ENCODE data around the gene CHCHD3. TPM values are rescaled to one million over a fixed set of nuclear protein-coding genes. Genes with fewer than 3 reads are reported as not detected.

Gene CHCHD3
- total and polyA plus RNA-seq, 4 donors: 25.5 to 37.8 (median 31.8) TPM

DNA sequence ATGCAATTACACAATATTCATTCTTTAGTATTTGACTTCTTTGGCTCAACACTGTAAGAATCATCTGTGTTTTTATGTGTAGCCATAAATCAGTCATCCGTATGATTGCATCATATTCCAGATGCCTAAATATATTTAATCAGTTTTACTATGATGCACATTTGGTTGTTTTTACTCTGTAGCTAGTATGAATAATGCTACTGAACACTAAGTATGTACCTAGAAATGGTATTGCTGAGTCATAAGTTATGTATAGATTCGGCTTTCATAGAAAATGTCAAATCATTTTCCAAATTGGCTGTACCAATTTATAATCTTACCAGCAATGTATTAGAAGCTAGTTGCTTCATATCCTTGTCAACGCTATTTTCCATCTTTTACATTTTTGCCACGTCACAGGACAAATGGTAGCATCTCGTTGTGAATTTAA is 308.3 kb downstream of the CHCHD3 start:
- no peak overlapping the region for H3K4me3 ChIP-seq (ENCODE audit: low read depth in 1 of 3, low read length in 3 of 3)
- TF ChIP-seq JUND (IDR thresholded peaks at IDR 0.05): no peak
- DNase-seq (ENCODE audit: low spot score): no peak
- H3K36me3 ChIP-seq (ENCODE audit: control insufficient read depth in 4 of 4, insufficient read depth in 3 of 4, low read depth in 1 of 4, low read length in 3 of 4): no peaks in the 10 kb centered on the region
- no peak overlapping the region for H3K9ac ChIP-seq (ENCODE audit: low read depth in 1 of 2, low read length in 2 of 2)
- H3K4me1 ChIP-seq (ENCODE audit: control insufficient read depth in 4 of 4, insufficient read depth in 4 of 4, low read length in 3 of 4): no peaks in the 10 kb centered on the region
- H3K27ac ChIP-seq (ENCODE audit: low read depth in 1 of 2, low read length in 2 of 2): no peak overlapping the region
- no peaks in the 10 kb centered on the region for H3K27me3 ChIP-seq (ENCODE audit: control insufficient read depth in 4 of 4, insufficient read depth in 4 of 4, low read length in 3 of 4)
- 83% methylated on average over 5 of the region's 5 CpGs for WGBS
- H3K9me3 ChIP-seq (ENCODE audit: control insufficient read depth in 4 of 4, low read length in 3 of 4): peaks cover 0 to 12% (median 11%) of the 10 kb centered on the region in 4 donors

DNA sequence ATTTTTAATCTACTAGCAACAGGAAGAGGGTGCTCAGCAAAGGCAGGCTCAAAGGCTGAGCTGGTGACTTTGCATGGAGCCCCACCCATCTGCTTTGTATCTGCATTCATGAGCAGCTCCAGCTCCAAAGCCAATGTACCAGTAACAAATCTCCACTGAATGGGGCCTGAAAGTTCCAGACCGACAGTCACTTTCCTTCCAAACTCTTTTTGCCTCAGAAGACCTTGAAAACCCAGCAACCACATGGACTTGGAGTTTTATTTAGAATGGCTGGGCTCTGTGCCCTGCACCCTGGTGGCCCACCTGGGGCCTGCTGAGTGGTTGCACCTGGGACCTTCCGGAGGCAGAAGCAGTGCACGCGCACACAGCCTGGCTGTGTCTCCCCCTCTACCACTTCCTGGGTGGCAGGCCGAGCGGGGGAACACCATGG is 310.6 kb downstream of the CHCHD3 start:
- H3K4me3 ChIP-seq (ENCODE audit: low read depth in 1 of 3, low read length in 3 of 3): no peak overlapping the region
- no peak for DNase-seq (ENCODE audit: low spot score)
- H3K9ac ChIP-seq (ENCODE audit: low read depth in 1 of 2, low read length in 2 of 2): no peak overlapping the region
- H3K36me3 ChIP-seq (ENCODE audit: control insufficient read depth in 4 of 4, insufficient read depth in 3 of 4, low read depth in 1 of 4, low read length in 3 of 4): no peaks in the 10 kb centered on the region
- WGBS: 81% methylated on average over 6 of the region's 6 CpGs
- H3K9me3 ChIP-seq (ENCODE audit: control insufficient read depth in 4 of 4, low read length in 3 of 4): peaks cover 0 to 12% (median 11%) of the 10 kb centered on the region in 4 donors
- no peaks in the 10 kb centered on the region for H3K4me1 ChIP-seq (ENCODE audit: control insufficient read depth in 4 of 4, insufficient read depth in 4 of 4, low read length in 3 of 4)
- TF ChIP-seq RXRA (IDR thresholded peaks at IDR 0.05): no peak
- no peak for TF ChIP-seq RAD21 (IDR thresholded peaks at IDR 0.05)
- TF ChIP-seq, protein P1, sequence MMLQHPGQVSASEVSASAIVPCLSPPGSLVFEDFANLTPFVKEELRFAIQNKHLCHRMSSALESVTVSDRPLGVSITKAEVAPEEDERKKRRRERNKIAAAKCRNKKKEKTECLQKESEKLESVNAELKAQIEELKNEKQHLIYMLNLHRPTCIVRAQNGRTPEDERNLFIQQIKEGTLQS (IDR thresholded peaks at IDR 0.05): no peak
- TF ChIP-seq, protein P2, sequence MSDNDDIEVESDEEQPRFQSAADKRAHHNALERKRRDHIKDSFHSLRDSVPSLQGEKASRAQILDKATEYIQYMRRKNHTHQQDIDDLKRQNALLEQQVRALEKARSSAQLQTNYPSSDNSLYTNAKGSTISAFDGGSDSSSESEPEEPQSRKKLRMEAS (IDR thresholded peaks at IDR 0.05): no peak
- TF ChIP-seq NR2F2 (IDR thresholded peaks at IDR 0.05): no peak
- no peak for TF ChIP-seq TAF1 (conservative IDR thresholded peaks at IDR 0.05)
- no peak for TF ChIP-seq HNF4G (IDR thresholded peaks at IDR 0.05)
- TF ChIP-seq FOXA2 (IDR thresholded peaks at IDR 0.05): no peak
- TF ChIP-seq YY1 (IDR thresholded peaks at IDR 0.05): no peak
- TF ChIP-seq SP1 (IDR thresholded peaks at IDR 0.05): no peak
- TF ChIP-seq, protein P3, sequence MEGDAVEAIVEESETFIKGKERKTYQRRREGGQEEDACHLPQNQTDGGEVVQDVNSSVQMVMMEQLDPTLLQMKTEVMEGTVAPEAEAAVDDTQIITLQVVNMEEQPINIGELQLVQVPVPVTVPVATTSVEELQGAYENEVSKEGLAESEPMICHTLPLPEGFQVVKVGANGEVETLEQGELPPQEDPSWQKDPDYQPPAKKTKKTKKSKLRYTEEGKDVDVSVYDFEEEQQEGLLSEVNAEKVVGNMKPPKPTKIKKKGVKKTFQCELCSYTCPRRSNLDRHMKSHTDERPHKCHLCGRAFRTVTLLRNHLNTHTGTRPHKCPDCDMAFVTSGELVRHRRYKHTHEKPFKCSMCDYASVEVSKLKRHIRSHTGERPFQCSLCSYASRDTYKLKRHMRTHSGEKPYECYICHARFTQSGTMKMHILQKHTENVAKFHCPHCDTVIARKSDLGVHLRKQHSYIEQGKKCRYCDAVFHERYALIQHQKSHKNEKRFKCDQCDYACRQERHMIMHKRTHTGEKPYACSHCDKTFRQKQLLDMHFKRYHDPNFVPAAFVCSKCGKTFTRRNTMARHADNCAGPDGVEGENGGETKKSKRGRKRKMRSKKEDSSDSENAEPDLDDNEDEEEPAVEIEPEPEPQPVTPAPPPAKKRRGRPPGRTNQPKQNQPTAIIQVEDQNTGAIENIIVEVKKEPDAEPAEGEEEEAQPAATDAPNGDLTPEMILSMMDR (IDR thresholded peaks at IDR 0.05; ENCODE audit: low read depth, low read length, missing input control): no peak
- TF ChIP-seq HNF4A (conservative IDR thresholded peaks at IDR 0.05): no peak
- no peak overlapping the region for H3K27ac ChIP-seq (ENCODE audit: low read depth in 1 of 2, low read length in 2 of 2)
- H3K27me3 ChIP-seq (ENCODE audit: control insufficient read depth in 4 of 4, insufficient read depth in 4 of 4, low read length in 3 of 4): no peaks in the 10 kb centered on the region

DNA sequence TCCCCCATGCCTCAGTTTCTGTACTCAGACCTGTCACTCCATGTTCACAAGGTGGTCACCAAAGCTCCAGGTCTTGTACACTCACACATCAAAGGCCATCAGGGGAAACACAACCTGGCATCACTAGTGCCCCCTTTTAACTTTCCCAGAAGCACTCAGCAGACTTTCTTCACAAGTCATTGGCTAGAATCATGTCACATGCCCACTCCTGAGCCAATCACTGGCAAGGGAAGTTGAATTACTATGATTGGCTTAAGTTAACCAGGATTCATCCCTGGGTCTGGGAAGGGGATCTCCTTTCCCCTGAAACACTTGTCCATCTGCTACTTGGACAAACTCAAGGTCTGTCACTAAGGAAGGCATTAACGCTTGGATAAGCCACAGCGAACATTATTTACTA is 311.8 kb downstream of the CHCHD3 start:
- Histone ChIP-seq H3K36me3 (ENCODE audit: control insufficient read depth in 4 of 4, insufficient read depth in 3 of 4, low read depth in 1 of 4, low read length in 3 of 4) (no peaks in the 10 kb centered on the region), H3K27ac (ENCODE audit: low read depth in 1 of 2, low read length in 2 of 2) (no peak overlapping the region), H3K27me3 (ENCODE audit: control insufficient read depth in 4 of 4, insufficient read depth in 4 of 4, low read length in 3 of 4) (no peaks in the 10 kb centered on the region), H3K4me3 (ENCODE audit: low read depth in 1 of 3, low read length in 3 of 3) (no peak overlapping the region), H3K4me1 (ENCODE audit: control insufficient read depth in 4 of 4, insufficient read depth in 4 of 4, low read length in 3 of 4) (no peaks in the 10 kb centered on the region), H3K9ac (ENCODE audit: low read depth in 1 of 2, low read length in 2 of 2) (no peak overlapping the region), H3K9me3 (ENCODE audit: control insufficient read depth in 4 of 4, low read length in 3 of 4) (peaks cover 0 to 12% (median 11%) of the 10 kb centered on the region in 4 donors)
- TF ChIP-seq, protein P2 (IDR thresholded peaks at IDR 0.05): no peak
- TF ChIP-seq RAD21 (IDR thresholded peaks at IDR 0.05) (no peak), FOXA1 (IDR thresholded peaks at IDR 0.05) (no peak), NR2F2 (IDR thresholded peaks at IDR 0.05) (no peak)
- 93% methylated on average over 2 of the region's 2 CpGs for WGBS
- DNase-seq (ENCODE audit: low spot score): no peak

Measured in liver (tissue), 9 donors.